Erythroblast (primary cell): ENCODE data around the gene MRPS2.

Source experiments
- DNase-seq, 2 experiments: peaks; one replicate each; lab custom pipeline; 2025; lab: John Stamatoyannopoulos, UW
- GATA1 ChIP-seq: IDR thresholded peaks from 2 replicates; pipeline ENCODE4 v1.6.1; 2011; ENCODE audit warnings: low read depth, mild to moderate bottlenecking, control low read depth, low read length, moderate library complexity
- POLR2A ChIP-seq: IDR thresholded peaks from 2 replicates; pipeline ENCODE4 v1.6.1; 2011; ENCODE audit warnings: mild to moderate bottlenecking, low read length

The MRPS2 gene

GRCh38 chr9:135474915-135475314 lies 25.6 kb upstream of the MRPS2 start:
- peak; percentile 5 to 28 for DNase-seq
- no peak for TF ChIP-seq GATA1

DNA sequence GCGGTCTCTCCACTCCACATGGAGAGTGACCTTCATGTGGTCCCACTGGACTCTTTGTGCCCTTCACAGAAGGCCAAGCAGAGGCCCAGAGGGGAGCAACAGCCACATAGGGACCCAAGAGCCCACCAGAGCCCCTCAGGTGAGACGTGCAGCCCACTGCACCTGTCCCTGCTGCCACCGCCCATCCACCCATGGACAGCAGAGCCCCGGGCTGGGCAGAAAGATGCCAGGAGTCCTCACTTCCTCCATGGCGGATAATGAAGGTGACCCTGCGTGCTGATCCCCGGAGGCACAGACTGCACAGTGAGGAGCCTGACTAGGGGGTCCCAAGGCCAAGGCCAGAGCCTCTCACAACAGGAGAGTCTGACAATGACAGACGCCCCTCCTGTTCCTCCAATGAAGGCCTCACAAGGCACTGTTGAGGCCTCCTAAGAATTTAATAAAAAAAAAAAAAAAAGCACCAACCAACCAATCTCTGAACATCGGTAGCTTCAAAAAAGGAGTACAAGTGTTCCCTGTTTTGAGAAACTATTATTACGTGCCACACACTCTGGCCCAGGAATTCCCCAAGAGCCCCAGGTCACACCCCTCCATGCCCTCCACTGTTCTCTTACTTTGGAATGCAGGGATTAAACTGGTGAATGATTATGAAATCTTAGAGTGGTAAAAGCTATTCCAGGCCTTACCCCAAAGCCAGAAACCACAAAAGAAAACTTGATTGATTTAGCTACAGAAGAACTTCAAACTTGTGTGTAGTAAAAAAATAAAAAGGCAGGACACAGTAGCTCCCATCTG lies 23.7 kb upstream of the MRPS2 start:
- DNase-seq = no peak
- TF ChIP-seq POLR2A = no peak
- TF ChIP-seq GATA1 = no peak

DNA sequence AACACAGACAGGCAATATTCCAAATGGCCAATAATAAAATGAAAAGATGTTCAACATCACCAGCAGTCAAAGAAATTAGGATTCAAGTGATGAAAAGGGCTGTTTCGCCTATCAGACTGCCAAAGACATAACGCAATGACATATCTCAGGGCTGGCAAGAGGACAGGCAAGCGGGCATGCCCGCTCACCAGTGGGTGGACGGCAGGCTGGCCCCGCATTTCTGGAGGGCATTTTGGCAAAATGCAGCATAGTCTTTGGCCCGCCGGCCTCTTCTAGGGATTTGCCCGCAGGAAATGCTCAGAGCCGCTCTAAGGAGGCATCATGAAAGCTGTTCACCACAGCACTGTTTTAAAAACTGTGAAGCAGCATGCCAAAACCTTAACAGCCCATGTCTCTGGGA lies 22.3 kb upstream of the MRPS2 start:
- no peak for TF ChIP-seq GATA1
- no peak for TF ChIP-seq POLR2A
- no peak for DNase-seq

GRCh38 chr9:135478829-135479468 lies 21.5 kb upstream of the MRPS2 start:
- no peak for TF ChIP-seq GATA1
- TF ChIP-seq POLR2A = no peak
- no peak for DNase-seq

GRCh38 chr9:135479469-135480052 lies 20.9 kb upstream of the MRPS2 start, which contains the start of gene PPP1R26:
Gene PPP1R26, plus strand, starts transcription at chr9:135479782. Its CDS starts 4,729 bp downstream, at chr9:135484511.
- no peak for DNase-seq
- TF ChIP-seq POLR2A (no peak), GATA1 (no peak)

DNA sequence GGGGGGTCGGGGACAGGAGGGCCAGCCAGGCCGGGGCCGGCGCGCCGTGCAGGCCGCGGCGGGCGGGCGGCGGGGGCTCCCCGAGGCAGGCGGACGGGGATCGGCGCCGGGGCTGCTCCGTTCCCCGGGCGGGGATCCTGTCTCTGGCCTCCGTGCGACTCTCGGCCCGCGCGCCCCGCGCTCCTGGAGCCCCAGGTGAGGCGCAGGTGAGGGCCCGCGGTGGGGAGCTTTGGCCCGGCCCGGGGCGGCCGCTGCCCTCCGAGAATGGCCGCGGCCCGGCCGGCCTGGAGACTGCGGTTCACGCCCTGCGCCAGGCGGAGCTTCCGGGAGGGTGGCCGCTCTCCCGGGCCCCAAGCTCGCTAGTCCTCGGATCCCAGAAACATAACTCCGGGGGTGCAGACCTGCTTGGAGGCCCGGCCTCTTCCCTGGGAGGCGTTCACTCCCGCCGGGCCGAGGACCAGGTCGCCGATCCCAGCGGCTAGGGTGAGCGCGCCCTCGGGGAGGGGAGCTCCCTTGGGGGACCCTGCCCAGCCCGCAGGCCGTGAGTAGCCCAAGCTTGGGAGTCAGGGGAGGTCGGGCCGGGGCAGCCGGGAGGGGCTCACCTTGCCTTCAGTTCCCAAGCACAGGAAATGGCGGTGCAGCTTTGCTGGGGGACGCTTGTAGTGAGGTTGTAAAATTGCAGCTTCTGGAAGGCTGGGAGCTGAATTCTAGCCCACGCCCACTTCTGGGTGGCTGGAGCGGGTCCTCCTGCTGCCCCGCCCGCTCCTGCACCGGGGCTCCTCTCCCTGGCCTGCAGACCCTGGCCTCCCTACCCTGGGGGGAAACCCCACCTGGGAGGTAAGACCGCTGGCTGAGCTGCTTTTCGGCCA lies 20.2 kb upstream of the MRPS2 start:
- peak; percentile 26 to 31 for DNase-seq
- TF ChIP-seq GATA1 (no peak), POLR2A (no peak)

DNA sequence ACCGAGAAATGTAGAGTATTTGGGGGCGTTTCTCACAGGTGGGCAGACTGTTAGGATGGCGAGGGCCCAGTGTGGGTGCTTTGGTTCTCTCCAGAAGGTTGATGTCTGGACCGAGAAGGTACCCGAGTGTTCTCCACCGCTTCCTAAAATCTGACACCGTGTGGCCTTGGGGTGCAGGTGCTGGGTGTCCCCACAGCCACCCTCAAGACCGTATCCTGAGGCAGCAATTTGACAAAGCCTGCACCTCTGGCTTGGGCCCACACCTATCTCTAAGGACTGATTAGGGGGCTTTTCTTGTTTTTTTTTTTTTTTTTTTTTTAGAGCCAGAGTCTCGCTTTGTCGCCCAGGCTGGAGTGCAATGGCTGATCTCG lies 19.6 kb upstream of the MRPS2 start:
- TF ChIP-seq GATA1 = no peak
- TF ChIP-seq POLR2A = no peak
- DNase-seq = no peak

GRCh38 chr9:135482015-135482754 lies 18.3 kb upstream of the MRPS2 start:
- TF ChIP-seq GATA1 (no peak), POLR2A (no peak)
- DNase-seq = no peak

- no peak for TF ChIP-seq GATA1
- TF ChIP-seq POLR2A = no peak
- no peak for DNase-seq
Observed at GRCh38 chr9:135484460-135485277, 15.8 kb upstream of the MRPS2 start.

DNA sequence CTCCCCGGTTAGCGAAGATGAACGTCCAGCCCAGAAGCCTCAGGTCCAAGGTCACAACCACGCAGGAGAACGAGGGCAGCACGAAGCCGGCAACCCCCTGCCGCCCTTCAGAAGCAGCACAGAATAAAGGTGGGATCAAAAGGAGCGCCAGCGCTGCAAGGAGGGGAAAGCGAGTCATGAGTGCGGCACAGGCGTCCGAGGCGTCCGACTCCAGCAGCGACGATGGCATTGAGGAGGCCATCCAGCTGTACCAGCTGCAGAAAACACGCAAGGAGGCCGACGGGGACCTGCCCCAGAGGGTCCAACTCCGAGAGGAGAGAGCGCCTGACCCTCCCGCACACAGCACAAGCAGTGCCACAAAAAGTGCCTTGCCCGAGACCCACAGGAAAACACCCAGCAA lies 15.1 kb upstream of the MRPS2 start:
- TF ChIP-seq POLR2A = no peak
- TF ChIP-seq GATA1 = no peak
- DNase-seq = no peak

DNA sequence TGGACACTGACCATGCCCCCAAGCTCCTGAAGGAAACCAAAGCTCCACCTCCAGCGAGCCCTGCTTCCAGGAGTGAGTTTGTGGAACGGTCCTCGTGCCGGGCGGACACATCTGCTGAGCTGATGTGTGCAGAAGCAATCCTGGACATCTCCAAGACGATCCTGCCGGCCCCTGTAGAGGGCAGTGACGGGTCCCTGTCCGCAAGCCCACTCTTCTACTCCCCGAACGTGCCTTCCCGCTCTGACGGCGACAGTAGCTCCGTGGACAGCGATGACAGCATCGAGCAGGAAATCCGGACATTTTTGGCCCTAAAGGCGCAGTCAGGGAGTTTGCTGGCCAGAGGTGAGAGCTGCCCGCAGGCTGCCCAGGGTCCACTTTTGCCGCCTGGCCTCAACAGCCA lies 14.7 kb upstream of the MRPS2 start:
- TF ChIP-seq POLR2A (no peak), GATA1 (no peak)
- DNase-seq = no peak
